ENCODE data around the gene ACTR8. TPM values are rescaled to one million over a fixed set of nuclear protein-coding genes. Genes with fewer than 3 reads are reported as not detected.

Gene ACTR8
- total RNA-seq, 1 donor from 2014 or later: 30.5 TPM

DNA sequence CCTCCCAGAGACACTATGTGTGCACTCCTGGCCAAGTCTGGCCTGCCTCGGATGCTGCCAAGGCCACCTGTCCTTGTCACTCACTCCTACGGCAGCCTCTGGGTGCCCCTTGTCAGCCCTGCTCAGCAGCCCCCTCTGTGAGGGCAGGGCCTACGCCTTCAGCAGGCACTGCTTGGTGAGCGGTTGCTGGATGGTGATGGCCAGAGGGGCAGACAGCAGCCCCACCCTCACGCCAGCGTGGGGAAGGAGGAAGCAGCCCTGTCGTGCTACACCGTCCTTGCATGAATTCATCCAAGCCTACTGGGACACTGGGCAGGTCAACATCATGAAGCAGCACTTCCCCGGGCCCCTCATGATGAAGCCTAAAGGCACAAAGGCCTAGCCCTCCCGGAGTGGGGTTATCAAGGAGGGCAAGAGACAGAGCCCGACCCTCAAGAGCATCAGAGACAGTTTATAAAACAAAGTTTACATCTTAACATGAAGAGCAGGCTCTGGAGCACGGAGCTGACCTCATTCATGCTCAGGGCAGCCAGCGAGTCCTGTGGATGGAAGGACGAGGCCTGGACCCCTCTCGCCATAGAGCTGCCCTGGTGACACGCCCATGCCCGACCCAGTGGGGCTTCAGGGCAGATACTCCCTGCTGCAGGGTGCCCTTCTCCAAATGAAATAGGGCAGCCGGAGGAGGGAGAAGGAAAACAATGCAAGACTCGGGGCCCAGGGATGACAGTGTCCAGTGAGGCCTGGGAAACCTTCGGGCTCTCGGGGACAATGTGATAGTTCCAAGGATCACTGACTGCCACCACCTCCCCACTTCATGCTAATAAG, 61.0 kb downstream of the ACTR8 start:
- intact Hi-C loops (cut with micrococcal nuclease): no loop called here
- DNase-seq (no peak), ATAC-seq (no peak)

DNA sequence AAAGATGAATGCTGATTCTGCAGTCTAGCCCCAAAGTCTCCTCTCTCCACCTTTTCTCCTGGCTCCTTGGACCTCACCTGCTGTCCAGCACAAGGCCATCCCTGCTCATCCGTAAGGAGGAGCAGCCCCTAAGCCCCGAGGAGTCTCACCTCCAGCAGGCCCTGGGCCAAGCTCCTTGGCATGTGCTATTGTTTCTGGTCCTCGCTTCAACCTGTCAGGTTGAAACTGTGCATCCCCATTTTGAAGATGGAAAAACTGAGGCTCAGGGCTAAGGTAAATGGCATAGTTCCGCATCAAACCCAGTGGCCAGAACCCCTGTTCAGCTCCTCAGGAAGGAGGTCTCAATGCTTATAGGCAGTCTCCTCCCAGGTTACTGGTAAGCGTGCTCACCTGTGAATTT, 61.9 kb downstream of the ACTR8 start:
- intact Hi-C loops (cut with micrococcal nuclease): no loop called here
- DNase-seq (no peak), ATAC-seq (no peak)

DNA sequence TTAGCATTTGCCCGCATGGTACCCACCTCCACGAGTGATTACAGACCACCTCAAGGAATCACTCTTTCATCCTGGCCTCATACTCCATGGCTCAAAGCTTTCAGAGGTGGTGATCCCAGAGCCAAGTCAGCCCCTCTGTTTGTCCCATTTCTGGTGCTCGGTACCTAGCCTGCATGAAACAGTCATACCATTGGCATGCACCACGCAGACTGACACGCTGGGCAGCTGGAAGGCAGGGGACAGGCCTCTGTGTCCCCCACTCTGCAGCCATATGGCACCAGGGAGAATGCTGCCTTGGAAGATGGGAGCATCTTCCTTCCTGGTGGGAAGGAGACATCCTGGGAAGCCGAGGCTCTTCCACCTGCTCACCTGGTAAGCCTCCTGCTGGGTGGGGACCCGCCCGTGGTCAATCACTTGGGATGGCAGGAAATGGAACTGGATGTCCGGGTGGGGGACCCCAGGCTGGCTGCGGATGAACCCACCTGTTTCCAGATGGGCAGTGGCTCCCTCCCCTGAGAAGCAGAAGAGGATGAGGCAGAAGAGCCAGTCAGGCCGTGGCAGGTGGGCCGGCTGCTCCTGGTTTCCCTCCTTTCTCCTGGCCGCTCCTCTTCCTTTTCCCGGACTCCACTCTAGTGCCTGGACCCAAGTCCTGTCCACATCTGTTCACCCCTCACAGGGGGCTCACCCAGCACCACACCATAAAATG, 62.6 kb downstream of the ACTR8 start:
- intact Hi-C loops (cut with micrococcal nuclease): no loop called here
- DNase-seq (no peak), ATAC-seq (no peak)

GRCh38 chr3:53818221-53819162, 63.5 kb downstream of the ACTR8 start:
- intact Hi-C loops (cut with micrococcal nuclease): no loop called here

DNA sequence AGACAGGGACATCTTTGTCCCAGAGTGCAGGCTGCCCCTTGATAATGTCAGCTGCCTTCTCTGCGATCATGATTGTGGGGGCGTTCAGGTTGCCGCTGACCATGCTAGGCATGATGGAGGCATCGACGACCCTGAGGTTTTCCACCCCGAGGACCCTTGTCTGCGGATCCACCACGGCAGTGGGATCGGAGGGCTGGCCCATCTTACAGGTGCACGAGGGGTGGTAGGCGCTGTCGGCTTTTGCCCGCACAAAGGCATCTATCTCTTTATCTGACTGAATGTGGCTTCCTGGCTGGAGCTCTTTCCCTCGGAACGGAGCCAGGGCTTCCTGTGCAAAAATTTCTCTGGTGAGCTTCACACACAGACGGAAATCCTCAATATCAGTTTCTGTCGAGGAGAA, 64.1 kb downstream of the ACTR8 start:
- ATAC-seq: no peak

More at GRCh38 chr3:53818221-53819162, 63.5 kb downstream of the ACTR8 start:
- DNase-seq (no peak), ATAC-seq (no peak)

DNA sequence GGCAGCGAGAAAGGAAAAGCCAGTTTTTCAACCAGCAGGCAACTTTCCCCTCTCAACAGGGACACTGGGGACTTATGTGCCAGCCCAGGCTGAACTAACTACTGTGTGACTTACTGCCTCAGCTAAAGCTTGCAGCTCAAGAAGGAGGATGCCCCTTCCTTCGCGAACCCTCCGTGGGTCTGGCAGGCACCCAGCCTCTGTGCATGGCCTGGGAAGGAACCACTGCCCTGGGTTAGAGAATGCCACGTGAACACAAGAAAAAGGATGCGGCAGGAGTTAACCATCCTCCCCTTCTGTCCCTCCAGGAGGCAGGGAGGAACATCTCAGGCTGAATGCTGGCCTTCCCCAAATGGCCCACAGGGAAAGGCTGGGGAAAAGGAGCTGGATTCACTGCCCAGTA, 64.7 kb downstream of the ACTR8 start:
- no peak for DNase-seq
- intact Hi-C loops (cut with micrococcal nuclease): no loop called here
- ATAC-seq: no peak

More for the DNA sequence above, 64.1 kb downstream of the ACTR8 start:
- intact Hi-C loops (cut with micrococcal nuclease): no loop called here
- no peak for DNase-seq

Other genes starting within 250 kb of the ACTR8 start
- 12.7 TPM for gene CHDH, start 35.7 kb downstream of the ACTR8 start, total RNA-seq
- 3.1 TPM for gene IL17RB, start 35.6 kb downstream of the ACTR8 start, total RNA-seq
- gene SELENOK, start 9.7 kb upstream of the ACTR8 start, total RNA-seq: 111 TPM
- gene CACNA2D3, start 240.4 kb upstream of the ACTR8 start, total RNA-seq: 26.9 TPM

Measured in left ventricle myocardium superior (tissue), 1 donor.